ENCODE measurements around the gene ADAMTS18.

Gene ADAMTS18

GRCh38 chr16:77408607-77409006, 26.2 kb downstream of the ADAMTS18 start:
- TF ChIP-seq SIN3A (IDR thresholded peaks at IDR 0.05; ENCODE audit: borderline replicate concordance, insufficient read depth, low read length) (no peak), TAF1 (IDR thresholded peaks at IDR 0.05; ENCODE audit: borderline replicate concordance, insufficient read depth, low read length) (no peak), REST (IDR thresholded peaks at IDR 0.05; ENCODE audit: insufficient read depth in 1 of 2, low read depth in 2 of 2, low read length in 2 of 2) (no peak), FOXP2 (optimal IDR thresholded peaks at IDR 0.05; ENCODE audit: borderline replicate concordance, extremely low read depth, extremely low read length, insufficient read depth) (no peak), POLR2AphosphoS5 (IDR thresholded peaks at IDR 0.05; ENCODE audit: low read depth, low read length) (no peak)

- TF ChIP-seq REST (IDR thresholded peaks at IDR 0.05; ENCODE audit: insufficient read depth in 1 of 2, low read depth in 2 of 2, low read length in 2 of 2), result no peak
- TF ChIP-seq TAF1 (IDR thresholded peaks at IDR 0.05; ENCODE audit: borderline replicate concordance, insufficient read depth, low read length), result no peak
- no peak for TF ChIP-seq FOXP2 (optimal IDR thresholded peaks at IDR 0.05; ENCODE audit: borderline replicate concordance, extremely low read depth, extremely low read length, insufficient read depth)
- no peak for TF ChIP-seq SIN3A (IDR thresholded peaks at IDR 0.05; ENCODE audit: borderline replicate concordance, insufficient read depth, low read length)
- no peak for TF ChIP-seq POLR2AphosphoS5 (IDR thresholded peaks at IDR 0.05; ENCODE audit: low read depth, low read length)
Measured at GRCh38 chr16:77406680-77407079, 28.2 kb downstream of the ADAMTS18 start.

- TF ChIP-seq SIN3A (IDR thresholded peaks at IDR 0.05; ENCODE audit: borderline replicate concordance, insufficient read depth, low read length) (no peak), REST (IDR thresholded peaks at IDR 0.05; ENCODE audit: insufficient read depth in 1 of 2, low read depth in 2 of 2, low read length in 2 of 2) (no peak), POLR2AphosphoS5 (IDR thresholded peaks at IDR 0.05; ENCODE audit: low read depth, low read length) (no peak), TAF1 (IDR thresholded peaks at IDR 0.05; ENCODE audit: borderline replicate concordance, insufficient read depth, low read length) (no peak), FOXP2 (optimal IDR thresholded peaks at IDR 0.05; ENCODE audit: borderline replicate concordance, extremely low read depth, extremely low read length, insufficient read depth) (no peak)
Measured at GRCh38 chr16:77404775-77405174, 30.1 kb downstream of the ADAMTS18 start.

GRCh38 chr16:77403732-77404131, 31.1 kb downstream of the ADAMTS18 start:
- TF ChIP-seq FOXP2 (optimal IDR thresholded peaks at IDR 0.05; ENCODE audit: borderline replicate concordance, extremely low read depth, extremely low read length, insufficient read depth), result no peak
- TF ChIP-seq POLR2AphosphoS5 (IDR thresholded peaks at IDR 0.05; ENCODE audit: low read depth, low read length), result no peak
- no peak for TF ChIP-seq REST (IDR thresholded peaks at IDR 0.05; ENCODE audit: insufficient read depth in 1 of 2, low read depth in 2 of 2, low read length in 2 of 2)

GRCh38 chr16:77402672-77403071, 32.2 kb downstream of the ADAMTS18 start:
- no peak for TF ChIP-seq TAF1 (IDR thresholded peaks at IDR 0.05; ENCODE audit: borderline replicate concordance, insufficient read depth, low read length)
- TF ChIP-seq REST (IDR thresholded peaks at IDR 0.05; ENCODE audit: insufficient read depth in 1 of 2, low read depth in 2 of 2, low read length in 2 of 2), result no peak
- TF ChIP-seq POLR2AphosphoS5 (IDR thresholded peaks at IDR 0.05; ENCODE audit: low read depth, low read length), result no peak
- no peak for TF ChIP-seq SIN3A (IDR thresholded peaks at IDR 0.05; ENCODE audit: borderline replicate concordance, insufficient read depth, low read length)
- no peak for TF ChIP-seq FOXP2 (optimal IDR thresholded peaks at IDR 0.05; ENCODE audit: borderline replicate concordance, extremely low read depth, extremely low read length, insufficient read depth)
